Keratinocyte (primary cell): ENCODE results near the gene TNS3.
"Not testable (repeated sequence)": the region's sequence is repeated elsewhere in the genome, so short reads cannot be mapped to it uniquely, and the experiment has no call there.

Source experiments
- EZH2 ChIP-seq: IDR thresholded peaks from one replicate; pipeline ENCODE4 v1.6.1; 2012; ENCODE audit warnings: inconsistent platforms, mild to moderate bottlenecking, low read length, moderate library complexity
- TF ChIP-seq, protein P1 (sequence below), 3 experiments: IDR thresholded peaks in 1 of 3; conservative IDR thresholded peaks in 1 of 3; optimal IDR thresholded peaks in 1 of 3; 2 replicates in 2 of 3; 3 replicates in 1 of 3; pipeline versions ENCODE3 to v1.5.1; 2011; ENCODE audit warnings: low read length in 3 of 3, mild to moderate bottlenecking in 3 of 3, moderate library complexity in 2 of 3, control low read depth in 1 of 3, inconsistent platforms in 1 of 3; ENCODE audit not compliant: insufficient read depth in 2 of 3; ENCODE audit errors: extremely low read depth in 1 of 3

GRCh38 chr7:47441048-47441447 is 140.9 kb downstream of the TNS3 start:
- TF ChIP-seq EZH2: not testable (repeated sequence)
- TF ChIP-seq, protein P1, sequence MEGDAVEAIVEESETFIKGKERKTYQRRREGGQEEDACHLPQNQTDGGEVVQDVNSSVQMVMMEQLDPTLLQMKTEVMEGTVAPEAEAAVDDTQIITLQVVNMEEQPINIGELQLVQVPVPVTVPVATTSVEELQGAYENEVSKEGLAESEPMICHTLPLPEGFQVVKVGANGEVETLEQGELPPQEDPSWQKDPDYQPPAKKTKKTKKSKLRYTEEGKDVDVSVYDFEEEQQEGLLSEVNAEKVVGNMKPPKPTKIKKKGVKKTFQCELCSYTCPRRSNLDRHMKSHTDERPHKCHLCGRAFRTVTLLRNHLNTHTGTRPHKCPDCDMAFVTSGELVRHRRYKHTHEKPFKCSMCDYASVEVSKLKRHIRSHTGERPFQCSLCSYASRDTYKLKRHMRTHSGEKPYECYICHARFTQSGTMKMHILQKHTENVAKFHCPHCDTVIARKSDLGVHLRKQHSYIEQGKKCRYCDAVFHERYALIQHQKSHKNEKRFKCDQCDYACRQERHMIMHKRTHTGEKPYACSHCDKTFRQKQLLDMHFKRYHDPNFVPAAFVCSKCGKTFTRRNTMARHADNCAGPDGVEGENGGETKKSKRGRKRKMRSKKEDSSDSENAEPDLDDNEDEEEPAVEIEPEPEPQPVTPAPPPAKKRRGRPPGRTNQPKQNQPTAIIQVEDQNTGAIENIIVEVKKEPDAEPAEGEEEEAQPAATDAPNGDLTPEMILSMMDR (optimal IDR thresholded peaks at IDR 0.05 in 1 of 3, IDR thresholded peaks at IDR 0.05 in 1 of 3, conservative IDR thresholded peaks at IDR 0.05 in 1 of 3; ENCODE audit: extremely low read depth in 1 of 3, insufficient read depth in 2 of 3, low read length in 3 of 3): not testable (repeated sequence)
